T-helper 2 cell treated with Interferon-gamma antibody and Interleukin-4, amounts not matched to agents 5 μg/mL and 100 μg/mL, for 36 hours (primary cell): Measurements from ENCODE around the gene VAV2.
A peak's percentile ranks its signal among the peaks of the same experiment; 100 is the strongest.

Experiments used
- DNase-seq: peaks from one replicate; pipeline ENCODE4 v3.0.0; 2021; ENCODE audit warnings: low spot score
- H3K27ac Mint-ChIP-seq: one replicate; pipeline ENCODE4 v1.8.0; 2021; ENCODE audit warnings: mild to moderate bottlenecking, mixed read lengths
- H3K27me3 Mint-ChIP-seq: one replicate; pipeline ENCODE4 v1.8.0; 2021; ENCODE audit warnings: low read depth, mixed read lengths
- H3K36me3 Mint-ChIP-seq: one replicate; pipeline ENCODE4 v1.8.0; 2021; ENCODE audit warnings: low read depth, mixed read lengths
- H3K4me1 Mint-ChIP-seq: one replicate; pipeline ENCODE4 v1.8.0; 2021; ENCODE audit warnings: low read depth, mixed read lengths
- H3K4me3 Mint-ChIP-seq: one replicate; pipeline ENCODE4 v1.8.0; 2022; ENCODE audit warnings: mild to moderate bottlenecking, moderate library complexity, mixed read lengths
- H3K9me3 Mint-ChIP-seq: one replicate; pipeline ENCODE4 v1.8.0; 2021; ENCODE audit warnings: mixed read lengths

The VAV2 gene

GRCh38 chr9:133876836-133877235, 115.3 kb downstream of the VAV2 start:
- no peaks in the 10 kb centered on the region for H3K4me1 Mint-ChIP-seq
- DNase-seq: no peak

DNA sequence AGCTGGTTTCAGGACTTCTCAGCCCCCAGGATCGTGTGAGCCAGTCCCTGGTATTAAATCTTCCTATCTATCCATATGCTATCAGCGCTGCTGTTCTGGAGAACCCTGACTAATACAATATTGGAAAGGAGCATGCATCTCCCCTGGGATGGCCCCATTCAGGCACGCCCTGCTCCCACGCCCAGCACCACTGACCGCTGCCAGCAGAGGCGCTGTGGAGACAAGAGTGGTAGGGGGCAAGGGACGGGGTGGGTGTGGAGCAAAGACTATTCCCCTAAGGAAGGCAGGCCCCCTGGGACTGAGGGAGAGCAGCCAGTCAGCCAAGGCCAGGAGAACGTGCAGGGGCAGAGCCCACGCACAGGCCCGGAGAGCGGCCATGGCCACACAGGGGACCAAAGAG, 116.0 kb downstream of the VAV2 start:
- H3K4me1 Mint-ChIP-seq: no peaks in the 10 kb centered on the region
- H3K27ac Mint-ChIP-seq: no peak overlapping the region
- H3K4me3 Mint-ChIP-seq: no peak overlapping the region
- no peaks in the 10 kb centered on the region for H3K36me3 Mint-ChIP-seq
- H3K27me3 Mint-ChIP-seq: no peaks in the 10 kb centered on the region
- H3K9me3 Mint-ChIP-seq: no peaks in the 10 kb centered on the region
- no peak for DNase-seq

More at GRCh38 chr9:133876836-133877235, 115.3 kb downstream of the VAV2 start:
- no peaks in the 10 kb centered on the region for H3K27me3 Mint-ChIP-seq
- no peak overlapping the region for H3K4me3 Mint-ChIP-seq
- no peak overlapping the region for H3K27ac Mint-ChIP-seq
- no peaks in the 10 kb centered on the region for H3K9me3 Mint-ChIP-seq
- H3K36me3 Mint-ChIP-seq: no peaks in the 10 kb centered on the region

GRCh38 chr9:133875131-133875530, 117.0 kb downstream of the VAV2 start:
- no peak for DNase-seq
- H3K27ac Mint-ChIP-seq: no peak overlapping the region
- no peaks in the 10 kb centered on the region for H3K9me3 Mint-ChIP-seq
- no peak overlapping the region for H3K4me3 Mint-ChIP-seq
- peaks cover 5% of the 10 kb centered on the region for H3K4me1 Mint-ChIP-seq
- H3K27me3 Mint-ChIP-seq: no peaks in the 10 kb centered on the region
- no peaks in the 10 kb centered on the region for H3K36me3 Mint-ChIP-seq

DNA sequence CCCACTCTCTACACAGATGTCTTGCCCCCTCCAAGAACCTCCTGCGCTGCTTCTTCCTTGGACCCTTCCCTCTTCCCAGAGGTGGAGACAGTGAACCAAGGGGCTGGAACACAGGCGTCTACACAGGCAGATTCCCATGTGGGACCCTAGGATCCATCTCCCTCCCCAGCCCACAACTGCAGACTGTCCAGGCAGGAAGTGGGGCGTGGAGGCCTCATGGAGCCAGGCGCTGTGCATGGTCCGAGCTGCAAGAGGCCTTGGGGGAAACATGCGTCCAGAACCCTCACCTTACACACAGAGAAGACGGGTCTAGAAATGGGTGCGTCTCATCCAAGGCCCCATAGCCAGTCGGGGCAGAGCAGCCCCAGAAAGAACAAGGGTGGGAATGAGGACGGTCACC, 117.5 kb downstream of the VAV2 start:
- DNase-seq: no peak
- H3K27ac Mint-ChIP-seq: no peak overlapping the region
- no peak overlapping the region for H3K4me3 Mint-ChIP-seq
- H3K9me3 Mint-ChIP-seq: no peaks in the 10 kb centered on the region
- no peaks in the 10 kb centered on the region for H3K27me3 Mint-ChIP-seq
- no peaks in the 10 kb centered on the region for H3K36me3 Mint-ChIP-seq
- peaks cover 10% of the 10 kb centered on the region for H3K4me1 Mint-ChIP-seq

GRCh38 chr9:133874060-133874657, 118.0 kb downstream of the VAV2 start:
- H3K36me3 Mint-ChIP-seq: no peaks in the 10 kb centered on the region
- H3K4me1 Mint-ChIP-seq: peaks cover 13% of the 10 kb centered on the region
- H3K9me3 Mint-ChIP-seq: no peaks in the 10 kb centered on the region
- no peak overlapping the region for H3K4me3 Mint-ChIP-seq
- H3K27ac Mint-ChIP-seq: no peak overlapping the region
- no peak for DNase-seq
- H3K27me3 Mint-ChIP-seq: no peaks in the 10 kb centered on the region

DNA sequence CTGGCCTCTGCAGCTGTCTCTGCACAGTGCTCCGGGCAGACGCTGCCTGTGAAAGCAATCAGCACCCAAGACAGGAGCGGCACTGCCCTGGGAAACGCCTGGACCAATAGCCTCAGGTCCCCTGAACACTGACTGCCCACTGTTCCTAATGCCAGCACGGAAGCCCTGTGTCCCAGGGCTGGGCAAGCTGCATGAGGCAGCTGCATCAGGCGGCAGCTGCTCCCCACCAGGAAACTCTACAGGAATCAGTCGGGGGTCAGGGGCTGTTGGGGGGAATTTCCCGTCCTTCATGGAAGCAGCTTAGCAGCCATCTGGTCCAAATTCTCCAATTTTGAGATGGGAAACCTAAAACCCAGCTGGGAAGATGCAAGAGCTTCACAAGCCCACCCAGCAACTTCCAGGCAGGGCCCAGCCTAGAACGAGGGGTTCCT, 118.6 kb downstream of the VAV2 start:
- H3K27ac Mint-ChIP-seq: no peak overlapping the region
- peaks cover 13% of the 10 kb centered on the region for H3K4me1 Mint-ChIP-seq
- no peak overlapping the region for H3K4me3 Mint-ChIP-seq
- H3K9me3 Mint-ChIP-seq: no peaks in the 10 kb centered on the region
- DNase-seq: no peak
- H3K27me3 Mint-ChIP-seq: no peaks in the 10 kb centered on the region
- no peaks in the 10 kb centered on the region for H3K36me3 Mint-ChIP-seq

DNA sequence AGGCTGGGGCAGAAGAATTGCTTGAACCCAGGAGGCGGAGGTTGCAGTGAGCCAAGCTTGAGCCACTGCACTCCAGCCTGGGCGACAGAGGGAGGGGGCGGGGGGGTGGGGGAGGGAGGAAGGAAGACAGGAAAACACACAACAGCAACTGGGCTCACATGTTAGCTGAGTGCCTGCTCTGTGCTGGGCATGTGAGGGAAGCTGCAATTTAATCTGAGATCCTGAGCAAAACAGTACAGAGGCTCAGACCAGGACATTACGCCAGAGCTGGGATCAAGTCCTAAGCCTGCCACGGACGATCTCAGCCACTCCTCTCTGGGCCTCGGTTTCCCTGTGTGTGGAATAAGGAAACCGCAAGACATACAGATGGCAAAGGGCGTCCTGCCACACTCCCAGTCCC, 119.1 kb downstream of the VAV2 start:
- DNase-seq: no peak
- Mint-ChIP-seq H3K27me3 (no peaks in the 10 kb centered on the region), H3K4me3 (no peak overlapping the region), H3K4me1 (peaks cover 13% of the 10 kb centered on the region), H3K36me3 (no peaks in the 10 kb centered on the region), H3K9me3 (no peaks in the 10 kb centered on the region), H3K27ac (no peak overlapping the region)

DNA sequence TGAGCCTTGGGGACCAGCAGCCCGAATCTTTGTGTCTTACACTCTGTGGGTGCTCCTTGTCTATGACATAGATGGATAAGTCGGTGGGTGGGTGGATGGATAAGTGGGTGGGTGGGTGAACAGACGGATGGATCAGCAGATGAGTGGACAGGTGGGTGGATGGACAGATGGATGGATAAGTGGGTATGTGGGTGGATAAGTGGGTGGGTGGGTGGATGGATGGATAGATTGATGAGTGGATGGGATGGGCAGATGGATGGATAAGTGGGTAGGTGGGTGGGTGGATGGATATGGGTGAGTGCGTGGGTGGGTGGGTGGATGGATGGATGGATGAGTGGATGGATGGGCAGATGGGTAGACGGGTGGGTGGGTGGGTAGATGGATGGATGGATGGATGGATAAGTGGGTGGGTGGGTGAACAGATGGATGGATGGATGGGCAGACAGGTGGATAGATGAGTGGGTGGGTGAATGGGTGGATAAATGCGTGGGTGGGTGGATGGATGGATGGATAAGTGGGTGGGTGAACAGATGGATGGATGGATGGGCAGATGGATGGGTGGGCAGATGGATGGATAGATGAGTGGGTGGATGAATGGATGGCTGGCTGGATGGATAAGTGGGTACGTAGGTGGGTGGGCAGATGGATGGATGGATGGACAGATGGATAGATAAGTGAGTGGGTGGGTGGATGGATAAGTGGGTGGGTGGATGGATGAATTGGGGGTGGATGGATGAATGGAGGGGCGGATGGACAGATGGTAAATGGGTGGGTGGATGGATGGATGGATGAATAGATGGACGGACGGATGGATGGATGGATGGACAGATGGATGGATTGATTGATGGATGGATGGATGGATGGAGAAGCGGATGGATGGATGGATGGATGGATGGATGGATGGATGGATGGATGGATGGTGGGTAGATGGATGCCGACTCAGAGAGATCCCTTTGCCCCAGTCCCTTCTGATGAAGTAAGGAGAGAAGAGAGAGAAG, 121.2 kb downstream of the VAV2 start:
- Mint-ChIP-seq H3K27ac (no peak overlapping the region), H3K4me1 (peaks cover 13% of the 10 kb centered on the region), H3K27me3 (no peaks in the 10 kb centered on the region), H3K9me3 (no peaks in the 10 kb centered on the region), H3K36me3 (no peaks in the 10 kb centered on the region), H3K4me3 (peak overlapping the region; percentile 37)
- DNase-seq: no peak

DNA sequence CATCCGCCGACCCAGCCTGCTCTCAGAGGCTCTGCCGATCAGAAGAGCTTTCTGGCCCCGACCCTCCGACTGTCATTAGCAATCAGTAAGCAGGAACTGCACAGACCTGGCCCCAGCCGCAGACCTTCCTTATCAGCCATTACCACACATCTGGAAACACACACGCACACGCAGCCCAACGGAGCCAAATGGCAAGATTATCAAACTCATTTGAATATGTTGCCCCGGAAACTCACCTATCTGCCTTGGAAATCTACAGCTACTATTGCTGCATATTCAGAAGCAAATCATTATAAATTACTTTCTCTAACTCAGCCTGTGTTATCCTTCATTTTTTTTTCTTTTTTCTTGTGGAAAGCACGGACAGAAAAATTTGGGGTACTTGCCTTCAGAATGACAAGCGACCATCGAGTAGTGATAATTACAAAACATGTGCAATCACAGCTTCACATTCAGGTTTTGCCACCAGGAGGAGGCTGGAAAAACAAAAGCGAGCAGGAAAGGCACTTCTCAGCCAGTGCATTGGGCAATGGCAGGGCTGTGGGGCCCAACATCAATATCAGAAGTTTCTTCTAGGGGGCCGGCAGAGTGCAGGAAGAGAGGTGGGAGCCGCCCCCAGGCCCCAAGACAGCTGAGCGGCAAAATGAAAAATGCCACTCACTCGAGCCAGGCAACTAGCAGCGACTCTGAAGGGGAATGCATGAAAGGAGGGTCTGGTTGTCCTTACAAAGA, 122.3 kb downstream of the VAV2 start:
- no peaks in the 10 kb centered on the region for H3K36me3 Mint-ChIP-seq
- peaks cover 13% of the 10 kb centered on the region for H3K4me1 Mint-ChIP-seq
- H3K4me3 Mint-ChIP-seq: peak overlapping the region; percentile 65
- no peaks in the 10 kb centered on the region for H3K27me3 Mint-ChIP-seq
- peak overlapping the region; percentile 4 for H3K27ac Mint-ChIP-seq
- H3K9me3 Mint-ChIP-seq: peaks cover 8% of the 10 kb centered on the region
- DNase-seq: peak; percentile 53

DNA sequence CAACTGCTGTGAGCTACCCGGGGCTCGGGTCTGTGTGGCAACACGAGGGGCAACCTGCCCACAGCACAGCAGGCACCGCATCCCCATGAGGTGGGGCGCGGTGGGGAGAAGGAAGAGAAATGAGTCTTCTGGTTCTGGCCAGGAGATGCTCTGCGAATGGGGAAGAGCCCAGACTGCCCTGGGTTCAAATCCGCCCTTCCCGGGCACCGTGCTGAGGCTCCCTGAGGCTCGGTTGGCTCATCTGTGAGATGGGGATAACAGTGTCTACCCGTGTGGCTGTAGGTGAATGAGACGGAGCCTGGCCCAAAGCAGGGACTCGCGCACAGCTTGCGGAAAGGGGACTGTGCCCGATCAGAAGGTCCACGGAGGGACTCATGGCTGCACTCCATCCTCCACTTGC, 123.9 kb downstream of the VAV2 start:
- Mint-ChIP-seq H3K36me3 (no peaks in the 10 kb centered on the region), H3K9me3 (peaks cover 9% of the 10 kb centered on the region), H3K4me3 (no peak overlapping the region), H3K27me3 (no peaks in the 10 kb centered on the region), H3K27ac (no peak overlapping the region), H3K4me1 (peaks cover 13% of the 10 kb centered on the region)
- DNase-seq: no peak

DNA sequence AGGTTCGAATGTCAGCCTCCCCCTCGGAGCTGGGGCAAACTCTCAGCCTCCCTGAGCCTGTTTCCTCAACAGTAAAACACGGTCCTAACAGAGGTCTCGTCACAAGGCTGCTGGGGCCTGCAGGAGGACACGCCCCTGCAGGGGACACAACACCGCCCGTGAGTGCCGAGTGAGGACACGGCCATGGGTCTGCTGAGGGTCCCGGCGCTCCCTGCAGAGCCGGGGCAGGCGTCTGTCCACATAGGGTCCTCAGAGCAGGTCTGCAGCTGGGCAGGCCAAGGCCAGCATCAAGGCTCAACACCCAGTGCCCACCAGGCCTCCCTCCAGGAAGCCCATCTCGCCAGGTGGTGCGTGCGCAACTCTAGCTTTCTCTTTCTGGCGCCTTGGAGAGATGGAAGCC, 125.2 kb downstream of the VAV2 start:
- H3K27ac Mint-ChIP-seq: no peak overlapping the region
- H3K4me3 Mint-ChIP-seq: no peak overlapping the region
- H3K36me3 Mint-ChIP-seq: no peaks in the 10 kb centered on the region
- peaks cover 9% of the 10 kb centered on the region for H3K9me3 Mint-ChIP-seq
- H3K4me1 Mint-ChIP-seq: peaks cover 19% of the 10 kb centered on the region
- H3K27me3 Mint-ChIP-seq: peaks cover 3% of the 10 kb centered on the region
- no peak for DNase-seq

DNA sequence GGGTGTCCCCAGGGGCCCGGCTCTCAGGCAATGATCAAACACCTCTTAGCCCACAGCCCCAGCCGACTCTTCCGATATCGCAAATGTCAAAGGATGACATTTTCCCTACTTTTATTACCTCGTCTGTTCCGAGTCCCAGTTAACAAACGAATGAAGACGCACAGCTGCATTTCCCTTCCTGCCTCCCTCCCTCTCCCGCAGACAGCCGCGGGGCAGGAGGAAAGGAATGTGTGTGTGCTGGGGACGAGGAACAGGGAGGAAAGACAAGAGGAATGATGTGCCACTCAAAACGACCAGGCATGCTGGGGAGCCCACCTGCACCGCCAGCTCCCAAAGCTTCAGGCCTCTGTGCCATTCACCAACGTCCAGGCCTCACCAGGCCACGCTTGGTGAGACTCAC, 128.1 kb downstream of the VAV2 start:
- no peak overlapping the region for H3K4me3 Mint-ChIP-seq
- H3K36me3 Mint-ChIP-seq: no peaks in the 10 kb centered on the region
- peaks cover 3% of the 10 kb centered on the region for H3K27me3 Mint-ChIP-seq
- no peak overlapping the region for H3K27ac Mint-ChIP-seq
- peaks cover 9% of the 10 kb centered on the region for H3K9me3 Mint-ChIP-seq
- peaks cover 6% of the 10 kb centered on the region for H3K4me1 Mint-ChIP-seq
- DNase-seq: no peak

- peaks cover 3% of the 10 kb centered on the region for H3K27me3 Mint-ChIP-seq
- H3K4me3 Mint-ChIP-seq: no peak overlapping the region
- H3K4me1 Mint-ChIP-seq: peaks cover 6% of the 10 kb centered on the region
- H3K9me3 Mint-ChIP-seq: peaks cover 9% of the 10 kb centered on the region
- DNase-seq: no peak
- no peak overlapping the region for H3K27ac Mint-ChIP-seq
- no peaks in the 10 kb centered on the region for H3K36me3 Mint-ChIP-seq
These were observed 128.9 kb downstream of the VAV2 start for GRCh38 chr9:133863257-133863592.
